Activated CD4-positive, alpha-beta T cell treated with anti-CD3 and anti-CD28 coated beads, Interleukin-2, amount 50 U/mL, for 4 hours (primary cell): ENCODE data around the gene GEMIN7.

Experiments
- DNase-seq, 2 experiments: peaks; one replicate each; pipeline ENCODE4 v3.0.0-alpha.2; 2020

The GEMIN7 gene, protein sequence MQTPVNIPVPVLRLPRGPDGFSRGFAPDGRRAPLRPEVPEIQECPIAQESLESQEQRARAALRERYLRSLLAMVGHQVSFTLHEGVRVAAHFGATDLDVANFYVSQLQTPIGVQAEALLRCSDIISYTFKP

GRCh38 chr19:45079063-45079910 lies at the start of gene GEMIN7:
Gene GEMIN7, plus strand, starts transcription at chr19:45079260. Its CDS starts 10,855 bp downstream, at chr19:45090115.
- DNase-seq, result peak; percentile 64 to 74

GRCh38 chr19:45030825-45031224 lies 48.2 kb upstream of the GEMIN7 start:
- DNase-seq, result no peak

DNA sequence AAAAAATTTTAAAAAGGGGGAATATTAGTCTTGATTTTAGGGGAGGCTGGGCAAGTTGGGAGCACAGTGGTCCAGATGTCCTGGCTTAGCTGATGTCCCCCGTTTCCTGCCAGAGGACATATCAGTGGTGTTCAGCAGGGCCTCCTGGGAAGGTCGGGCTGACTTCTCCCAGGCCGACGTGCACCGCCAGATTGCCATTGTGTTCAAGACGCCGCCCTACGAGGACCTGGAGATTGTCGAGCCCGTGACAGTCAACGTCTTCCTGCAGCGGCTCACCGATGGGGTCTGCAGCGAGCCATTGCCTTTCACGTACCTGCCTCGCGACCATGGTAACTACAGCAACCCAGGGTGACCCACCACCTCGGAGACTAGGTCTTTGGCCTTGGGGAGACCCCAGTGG lies 46.6 kb upstream of the GEMIN7 start:
- DNase-seq, result no peak

- no peak for DNase-seq
Measured at GRCh38 chr19:45035755-45036154, 43.3 kb upstream of the GEMIN7 start.

- no peak for DNase-seq
Measured at GRCh38 chr19:45037393-45038169, 41.5 kb upstream of the GEMIN7 start.

GRCh38 chr19:45038931-45039893 lies 39.8 kb upstream of the GEMIN7 start, which contains the start of gene CLASRP:
Gene CLASRP, plus strand, starts transcription at chr19:45039045. Its CDS starts 1,168 bp downstream, at chr19:45040213.
- DNase-seq, result peak; percentile 80 to 82

- no peak for DNase-seq
Measured at GRCh38 chr19:45040059-45040771, 38.8 kb upstream of the GEMIN7 start.

DNA sequence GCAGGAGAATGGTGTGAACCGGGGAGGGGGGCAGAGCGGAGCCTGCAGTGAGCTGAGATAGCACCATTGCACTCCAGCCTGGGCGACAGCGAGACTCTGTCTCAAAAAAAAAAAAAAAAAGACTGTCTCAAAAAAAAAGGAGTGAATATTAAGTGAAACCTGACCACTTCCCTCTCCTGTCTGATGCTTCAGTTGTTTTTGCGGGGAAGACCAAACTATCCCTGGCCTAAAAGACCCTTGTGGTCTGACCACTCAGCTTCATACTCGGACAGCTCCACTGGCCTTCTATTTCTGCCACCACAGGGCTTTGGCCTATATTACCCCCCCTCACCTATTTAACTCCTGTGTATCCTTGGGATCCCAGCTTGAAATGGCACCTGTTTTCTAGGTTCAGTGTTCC lies 37.9 kb upstream of the GEMIN7 start:
- DNase-seq, result no peak

GRCh38 chr19:45045671-45046353 lies 33.2 kb upstream of the GEMIN7 start:
- no peak for DNase-seq

GRCh38 chr19:45046355-45046754 lies 32.7 kb upstream of the GEMIN7 start:
- no peak for DNase-seq

- no peak for DNase-seq
Measured at GRCh38 chr19:45047188-45047797, 31.8 kb upstream of the GEMIN7 start.

GRCh38 chr19:45049073-45049736 lies 29.9 kb upstream of the GEMIN7 start:
- DNase-seq, result no peak

- no peak for DNase-seq
Measured at GRCh38 chr19:45050036-45050435, 29.0 kb upstream of the GEMIN7 start.

DNA sequence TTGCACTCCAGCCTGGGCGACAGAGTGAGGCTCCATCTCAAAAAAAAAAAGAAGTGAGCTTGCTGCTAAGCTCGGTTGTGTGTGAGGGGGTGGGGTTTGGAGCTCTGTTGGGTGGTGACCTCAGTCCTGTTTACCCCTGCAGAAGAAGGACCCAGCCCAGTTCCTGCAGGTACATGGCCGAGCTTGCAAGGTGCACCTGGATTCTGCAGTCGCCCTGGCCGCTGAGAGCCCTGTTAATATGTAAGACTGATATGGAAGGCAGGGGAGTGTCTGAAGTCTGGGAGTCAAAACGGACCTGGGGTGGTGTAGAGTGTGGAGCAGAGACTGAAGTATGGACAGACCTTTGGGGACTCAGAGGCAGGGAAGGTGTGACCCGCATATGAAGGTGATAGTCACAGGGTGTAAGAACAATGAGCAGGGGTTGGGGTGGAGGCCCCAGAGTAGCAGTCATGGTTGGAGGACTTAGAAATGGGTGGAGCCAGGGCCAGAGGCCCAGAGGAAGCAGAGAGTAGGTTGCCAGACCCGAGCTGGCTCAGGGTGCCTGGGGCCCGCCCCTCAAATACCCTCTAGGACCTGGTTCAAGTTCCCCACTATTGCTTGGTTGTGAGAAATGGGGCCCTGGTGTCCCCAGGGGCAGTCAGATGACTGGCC lies 27.0 kb upstream of the GEMIN7 start:
- DNase-seq, result no peak

GRCh38 chr19:45056831-45057230 lies 22.2 kb upstream of the GEMIN7 start:
- DNase-seq, result no peak

- DNase-seq, result no peak
Measured at GRCh38 chr19:45057444-45057843, 21.6 kb upstream of the GEMIN7 start.

DNA sequence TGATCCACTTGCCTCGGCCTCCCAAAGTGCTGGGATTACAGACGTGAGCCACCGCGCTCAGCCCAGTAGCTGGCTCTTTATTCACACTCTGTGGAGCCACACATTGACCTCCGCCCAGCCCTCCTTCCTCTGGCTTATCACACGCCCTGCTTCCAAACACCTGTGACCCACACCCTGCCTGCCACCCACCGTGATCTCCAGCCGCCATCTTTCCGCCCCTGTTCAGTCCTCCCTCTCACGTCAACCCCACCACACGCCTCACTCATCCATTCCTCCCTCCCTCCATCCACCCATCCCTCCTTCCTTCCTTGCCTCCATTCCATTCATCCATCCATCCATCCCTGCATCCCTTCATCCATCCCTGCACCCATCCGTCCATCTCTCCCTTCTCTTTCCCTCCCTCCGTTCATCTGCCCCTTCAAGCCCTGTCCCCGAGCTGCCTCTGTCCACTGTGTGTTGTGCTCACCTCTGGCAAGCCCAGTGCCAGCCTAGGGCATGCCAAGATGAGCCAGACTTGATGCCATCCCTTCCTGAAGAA lies 20.4 kb upstream of the GEMIN7 start:
- DNase-seq, result no peak

GRCh38 chr19:45059258-45059965 lies 19.6 kb upstream of the GEMIN7 start:
- peak; percentile 82 to 85 for DNase-seq

DNA sequence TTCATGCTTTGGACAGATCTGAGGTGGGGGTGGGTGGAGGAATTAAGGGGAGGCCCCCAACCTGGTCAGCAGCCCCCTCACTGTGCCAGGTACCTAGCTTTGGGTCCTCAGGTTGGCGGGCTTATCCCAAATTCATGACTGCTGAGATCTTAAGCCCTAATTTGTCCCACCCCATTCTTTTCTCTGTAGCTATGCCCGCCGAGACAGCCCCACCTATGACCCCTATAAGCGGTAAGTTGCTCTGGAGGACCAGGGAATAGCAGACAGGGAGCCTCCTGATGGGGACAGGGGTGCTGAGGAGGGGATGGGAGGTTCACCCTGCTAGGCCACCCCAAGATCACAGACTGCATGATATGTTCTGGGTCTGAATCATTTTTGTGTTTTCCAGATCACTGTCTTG lies 17.1 kb upstream of the GEMIN7 start:
- no peak for DNase-seq
